Measurements from ENCODE around the gene TAF4.
A peak's percentile ranks its signal among the peaks of the same experiment; 100 is the strongest.

Gene TAF4

GRCh38 chr20:62026564-62026856, 39.2 kb downstream of the TAF4 start:
- H3K9me3 ChIP-seq (ENCODE audit: control insufficient read depth, insufficient read depth, low read depth, low read length): no peaks in the 10 kb centered on the region
- H3K4me1 ChIP-seq (ENCODE audit: control insufficient read depth, insufficient read depth, low read length): peaks cover 5% of the 10 kb centered on the region
- no peak for TF ChIP-seq ZNF391 (tag by site-specific recombination; IDR thresholded peaks at IDR 0.05; ENCODE audit: borderline replicate concordance, low read depth)
- TF ChIP-seq ZNF529 (tag by site-specific recombination; IDR thresholded peaks at IDR 0.05; ENCODE audit: insufficient replicate concordance): no peak
- TF ChIP-seq ZFHX2 (tag by site-specific recombination; conservative IDR thresholded peaks at IDR 0.05): peak; percentile 43
- H3K36me3 ChIP-seq (ENCODE audit: control insufficient read depth in 2 of 2, insufficient read depth in 1 of 2, low read length in 2 of 2): no peaks in the 10 kb centered on the region
- H3K27ac ChIP-seq (ENCODE audit: extremely low read depth, low read depth, low read length): no peak overlapping the region
- no peak overlapping the region for H3K4me3 ChIP-seq (ENCODE audit: low read depth, low read length)
- CTCF ChIA-PET: interaction anchor here (0.7 to 1.2 kb wide), 2 partner anchors 15 to 17 kb away, joined by 3 read pairs; no protein-coding TSS in a partner anchor
- POLR2A ChIA-PET: no interaction called here

GRCh38 chr20:62025832-62026563, 39.7 kb downstream of the TAF4 start:
- CTCF ChIA-PET: interaction anchor here (0.7 to 1.2 kb wide), 2 partner anchors 15 to 18 kb away, joined by 3 read pairs; no protein-coding TSS in a partner anchor
- POLR2A ChIA-PET: no interaction called here
- H3K4me1 ChIP-seq (ENCODE audit: control insufficient read depth, insufficient read depth, low read length): peaks cover 5% of the 10 kb centered on the region
- H3K36me3 ChIP-seq (ENCODE audit: control insufficient read depth in 2 of 2, insufficient read depth in 1 of 2, low read length in 2 of 2): no peaks in the 10 kb centered on the region
- H3K27ac ChIP-seq (ENCODE audit: extremely low read depth, low read depth, low read length): no peak overlapping the region
- no peak for TF ChIP-seq SP3 (tag by site-specific recombination; IDR thresholded peaks at IDR 0.05)
- TF ChIP-seq ZNF677 (tag by site-specific recombination; IDR thresholded peaks at IDR 0.05): no peak
- TF ChIP-seq ZNF654 (tag by site-specific recombination; IDR thresholded peaks at IDR 0.05; ENCODE audit: low read depth): peak; percentile 28
- no peak for TF ChIP-seq ZNF114 (tag by site-specific recombination; IDR thresholded peaks at IDR 0.05)
- no peaks in the 10 kb centered on the region for H3K9me3 ChIP-seq (ENCODE audit: control insufficient read depth, insufficient read depth, low read depth, low read length)
- no peak overlapping the region for H3K4me3 ChIP-seq (ENCODE audit: low read depth, low read length)

- CTCF ChIA-PET: no interaction called here
- H3K9me3 ChIP-seq (ENCODE audit: control insufficient read depth, insufficient read depth, low read depth, low read length): no peaks in the 10 kb centered on the region
- peaks cover 5% of the 10 kb centered on the region for H3K4me1 ChIP-seq (ENCODE audit: control insufficient read depth, insufficient read depth, low read length)
- H3K4me3 ChIP-seq (ENCODE audit: low read depth, low read length): no peak overlapping the region
- TF ChIP-seq ZNF488 (tag by site-specific recombination; IDR thresholded peaks at IDR 0.05): no peak
- TF ChIP-seq ZNF248 (tag by site-specific recombination; IDR thresholded peaks at IDR 0.05): no peak
- no peak for TF ChIP-seq ZNF530 (tag by site-specific recombination; IDR thresholded peaks at IDR 0.05; ENCODE audit: low read depth)
- TF ChIP-seq ZNF416 (tag by site-specific recombination; IDR thresholded peaks at IDR 0.05): no peak
- TF ChIP-seq PRDM1 (tag by site-specific recombination; IDR thresholded peaks at IDR 0.05): no peak
- no peak for TF ChIP-seq ZNF146 (tag by site-specific recombination; IDR thresholded peaks at IDR 0.05)
- TF ChIP-seq SALL2 (tag by site-specific recombination; IDR thresholded peaks at IDR 0.05; ENCODE audit: borderline replicate concordance): no peak
- no peak for TF ChIP-seq ZNF449 (tag by site-specific recombination; IDR thresholded peaks at IDR 0.05)
- TF ChIP-seq ZNF621 (tag by site-specific recombination; IDR thresholded peaks at IDR 0.05): no peak
- TF ChIP-seq ZNF214 (tag by site-specific recombination; IDR thresholded peaks at IDR 0.05; ENCODE audit: borderline replicate concordance): no peak
- TF ChIP-seq ZSCAN5A (tag by site-specific recombination; IDR thresholded peaks at IDR 0.05): no peak
- no peak for TF ChIP-seq ZNF514 (tag by site-specific recombination; IDR thresholded peaks at IDR 0.05)
- no peak for TF ChIP-seq ZSCAN23 (tag by site-specific recombination; IDR thresholded peaks at IDR 0.05)
- no peak for TF ChIP-seq ZNF132 (tag by site-specific recombination; IDR thresholded peaks at IDR 0.05; ENCODE audit: borderline replicate concordance)
- H3K27ac ChIP-seq (ENCODE audit: extremely low read depth, low read depth, low read length): no peak overlapping the region
- POLR2A ChIA-PET: no interaction called here
- no peaks in the 10 kb centered on the region for H3K36me3 ChIP-seq (ENCODE audit: control insufficient read depth in 2 of 2, insufficient read depth in 1 of 2, low read length in 2 of 2)
Measured at GRCh38 chr20:62025394-62025793, 40.3 kb downstream of the TAF4 start.

Data from HEK293 (cell line).